AG04450 (cell line): ENCODE results near the gene PLXND1. TPM values are rescaled to one million over a fixed set of nuclear protein-coding genes. Genes with fewer than 3 reads are reported as not detected.

ENCODE experiments used
- CTCF ChIA-PET: fragments of 300-600, 350-600 bp; formaldehyde crosslinking; extraction: SDS; loops from one replicate; lab custom pipeline; 2022; ENCODE audit warnings: antibody characterized with exemption, inconsistent platforms; lab: Charles Lee
- POLR2A ChIA-PET: fragments of 350-600 bp; formaldehyde crosslinking; extraction: SDS; loops from one replicate; lab custom pipeline; 2021; ENCODE audit warnings: antibody characterized with exemption, inconsistent platforms; lab: Yijun Ruan, JAX
- DNase-seq: peaks from one replicate; pipeline ENCODE4 v3.0.0-alpha.2; 2011; ENCODE audit warnings: low read depth, low spot score
- H3K27ac ChIP-seq: one replicate; pipeline ENCODE4 v1.5.1; 2012; ENCODE audit warnings: low read depth, low read length, control low read depth
- H3K27me3 ChIP-seq: one replicate; pipeline ENCODE4 v1.6.0; 2012; ENCODE audit warnings: low read length; ENCODE audit not compliant: control insufficient read depth, insufficient read depth
- H3K4me3 ChIP-seq: 2 replicates; pipeline ENCODE4 v1.5.1; 2011; ENCODE audit warnings: mild to moderate bottlenecking, low read depth, low read length, control low read depth
- H3K9me3 ChIP-seq: 2 replicates; pipeline ENCODE4 v1.5.1; 2012; ENCODE audit warnings: low read length; ENCODE audit not compliant: control insufficient read depth, insufficient read depth
- CTCF ChIP-seq: IDR thresholded peaks from 2 replicates; pipeline ENCODE4 v1.5.1; 2011; ENCODE audit warnings: low read depth, low read length, control low read depth, inconsistent platforms
- polyA plus RNA-seq: library from polyadenylated mRNA; depleted of rRNA; stranded (reverse); fragments of >200 nt; gene quantifications from 2 replicates; pipeline ENCODE4 v1.2.3, GENCODE V29; 2011

PLXND1 gene
- polyA plus RNA-seq, 1 experiment, result 37.1 TPM

GRCh38 chr3:129556358-129556695 lies 50.1 kb downstream of the PLXND1 start:
- no peak for TF ChIP-seq CTCF
- H3K27me3 ChIP-seq, result no peaks in the 10 kb centered on the region
- no peak overlapping the region for H3K4me3 ChIP-seq
- DNase-seq, result no peak
- ChIA-PET CTCF (interaction anchor here (2.9 kb wide), 1 partner anchor 66 kb away, joined by 6 read pairs; no protein-coding TSS in a partner anchor), POLR2A (no interaction called here)
- no peak overlapping the region for H3K27ac ChIP-seq
- H3K9me3 ChIP-seq, result no peaks in the 10 kb centered on the region; the same call in 1 of the 2 replicates

- TF ChIP-seq CTCF, result no peak
- POLR2A ChIA-PET, result no interaction called here
- DNase-seq, result no peak
- no peaks in the 10 kb centered on the region; the same call in 1 of the 2 replicates for H3K9me3 ChIP-seq
- H3K4me3 ChIP-seq, result no peak overlapping the region
- CTCF ChIA-PET, result interaction anchor here (0.5 to 2.9 kb wide), 3 partner anchors 8 to 173 kb away, joined by 3 to 6 read pairs (median 4); no protein-coding TSS in a partner anchor
- no peak overlapping the region for H3K27ac ChIP-seq
- H3K27me3 ChIP-seq, result no peaks in the 10 kb centered on the region
Observed at GRCh38 chr3:129555616-129556357, 50.7 kb downstream of the PLXND1 start.

- Histone ChIP-seq H3K27me3 (no peaks in the 10 kb centered on the region), H3K27ac (no peak overlapping the region), H3K4me3 (no peak overlapping the region), H3K9me3 (no peaks in the 10 kb centered on the region; the same call in 1 of the 2 replicates)
- ChIA-PET CTCF (interaction anchor here (0.5 to 2.9 kb wide), 3 partner anchors 8 to 172 kb away, joined by 3 to 6 read pairs (median 4); no protein-coding TSS in a partner anchor), POLR2A (interaction anchor here (0.9 kb wide), 1 partner anchor 51 kb away, joined by 3 read pairs; the partner anchor contains the start of gene PLXND1)
- DNase-seq, result no peak
- no peak for TF ChIP-seq CTCF
Observed at GRCh38 chr3:129555153-129555550, 51.3 kb downstream of the PLXND1 start.

GRCh38 chr3:129554356-129555152 lies 51.9 kb downstream of the PLXND1 start:
- H3K27me3 ChIP-seq, result no peaks in the 10 kb centered on the region
- ChIA-PET CTCF (interaction anchor here (0.7 to 2.9 kb wide), 3 partner anchors 64 to 171 kb away, joined by 3 to 15 read pairs (median 6); no protein-coding TSS in a partner anchor), POLR2A (interaction anchor here (0.9 kb wide), 1 partner anchor 51 kb away, joined by 3 read pairs; the partner anchor contains the start of gene PLXND1)
- TF ChIP-seq CTCF, result no peak
- H3K4me3 ChIP-seq, result no peak overlapping the region
- no peak overlapping the region for H3K27ac ChIP-seq
- H3K9me3 ChIP-seq, result no peaks in the 10 kb centered on the region; the same call in 1 of the 2 replicates
- DNase-seq, result no peak
